ENCODE measurements around the gene COL23A1.

The COL23A1 gene

GRCh38 chr5:178426326-178427130 is 163.7 kb downstream of the COL23A1 start:
- H3K9ac ChIP-seq (ENCODE audit: insufficient read length) = no peak overlapping the region
- no peaks in the 10 kb centered on the region for H3K36me3 ChIP-seq (ENCODE audit: insufficient read depth, low read length)
- no peak overlapping the region for H3K4me3 ChIP-seq
- DNase-seq (ENCODE audit: low read depth, low spot score) = no peak
- no peak for TF ChIP-seq FOXP2 (optimal IDR thresholded peaks at IDR 0.05; ENCODE audit: control extremely low read depth, extremely low read length, insufficient read depth)
- TF ChIP-seq POLR2AphosphoS5 (IDR thresholded peaks at IDR 0.05; ENCODE audit: borderline replicate concordance, low read depth, low read length) = no peak
- no peak for TF ChIP-seq EZH2 (IDR thresholded peaks at IDR 0.05)
- H3K9me3 ChIP-seq (ENCODE audit: low read depth, low read length) = no peaks in the 10 kb centered on the region
- no peak overlapping the region for H3K27ac ChIP-seq

- Histone ChIP-seq H3K9ac (ENCODE audit: insufficient read length) (no peak overlapping the region), H3K36me3 (ENCODE audit: insufficient read depth, low read length) (no peaks in the 10 kb centered on the region), H3K4me3 (no peak overlapping the region), H3K9me3 (ENCODE audit: low read depth, low read length) (no peaks in the 10 kb centered on the region), H3K27ac (no peak overlapping the region)
- DNase-seq (ENCODE audit: low read depth, low spot score) = no peak
- TF ChIP-seq POLR2AphosphoS5 (IDR thresholded peaks at IDR 0.05; ENCODE audit: borderline replicate concordance, low read depth, low read length) (no peak), FOXP2 (optimal IDR thresholded peaks at IDR 0.05; ENCODE audit: control extremely low read depth, extremely low read length, insufficient read depth) (no peak), EZH2 (IDR thresholded peaks at IDR 0.05) (no peak)
Observed at GRCh38 chr5:178425621-178426068, 164.5 kb downstream of the COL23A1 start.

- H3K27ac ChIP-seq = no peak overlapping the region
- H3K9me3 ChIP-seq (ENCODE audit: low read depth, low read length) = no peaks in the 10 kb centered on the region
- no peak for DNase-seq (ENCODE audit: low read depth, low spot score)
- no peaks in the 10 kb centered on the region for H3K36me3 ChIP-seq (ENCODE audit: insufficient read depth, low read length)
- no peak for TF ChIP-seq POLR2AphosphoS5 (IDR thresholded peaks at IDR 0.05; ENCODE audit: borderline replicate concordance, low read depth, low read length)
- TF ChIP-seq EZH2 (IDR thresholded peaks at IDR 0.05) = no peak
- no peak for TF ChIP-seq FOXP2 (optimal IDR thresholded peaks at IDR 0.05; ENCODE audit: control extremely low read depth, extremely low read length, insufficient read depth)
- no peak overlapping the region for H3K4me3 ChIP-seq
- H3K9ac ChIP-seq (ENCODE audit: insufficient read length) = no peak overlapping the region
Observed at GRCh38 chr5:178424810-178425177, 165.4 kb downstream of the COL23A1 start.

- H3K9me3 ChIP-seq (ENCODE audit: low read depth, low read length) = no peaks in the 10 kb centered on the region
- no peak overlapping the region for H3K4me3 ChIP-seq
- no peaks in the 10 kb centered on the region for H3K36me3 ChIP-seq (ENCODE audit: insufficient read depth, low read length)
- TF ChIP-seq POLR2AphosphoS5 (IDR thresholded peaks at IDR 0.05; ENCODE audit: borderline replicate concordance, low read depth, low read length) = no peak
- TF ChIP-seq FOXP2 (optimal IDR thresholded peaks at IDR 0.05; ENCODE audit: control extremely low read depth, extremely low read length, insufficient read depth) = no peak
- no peak for TF ChIP-seq EZH2 (IDR thresholded peaks at IDR 0.05)
- no peak overlapping the region for H3K27ac ChIP-seq
- H3K9ac ChIP-seq (ENCODE audit: insufficient read length) = no peak overlapping the region
- DNase-seq (ENCODE audit: low read depth, low spot score) = no peak
Observed at GRCh38 chr5:178423901-178424809, 166.0 kb downstream of the COL23A1 start.

GRCh38 chr5:178423431-178423830 is 166.8 kb downstream of the COL23A1 start:
- TF ChIP-seq EZH2 (IDR thresholded peaks at IDR 0.05) (no peak), FOXP2 (optimal IDR thresholded peaks at IDR 0.05; ENCODE audit: control extremely low read depth, extremely low read length, insufficient read depth) (no peak), POLR2AphosphoS5 (IDR thresholded peaks at IDR 0.05; ENCODE audit: borderline replicate concordance, low read depth, low read length) (no peak)
- DNase-seq (ENCODE audit: low read depth, low spot score) = no peak

GRCh38 chr5:178422400-178422775 is 167.8 kb downstream of the COL23A1 start:
- Histone ChIP-seq H3K4me3 (no peak overlapping the region), H3K36me3 (ENCODE audit: insufficient read depth, low read length) (no peaks in the 10 kb centered on the region), H3K9me3 (ENCODE audit: low read depth, low read length) (no peaks in the 10 kb centered on the region), H3K27ac (no peak overlapping the region), H3K9ac (ENCODE audit: insufficient read length) (no peak overlapping the region)
- DNase-seq (ENCODE audit: low read depth, low spot score) = no peak
- no peak for TF ChIP-seq POLR2AphosphoS5 (IDR thresholded peaks at IDR 0.05; ENCODE audit: borderline replicate concordance, low read depth, low read length)
- TF ChIP-seq FOXP2 (optimal IDR thresholded peaks at IDR 0.05; ENCODE audit: control extremely low read depth, extremely low read length, insufficient read depth) = no peak
- TF ChIP-seq EZH2 (IDR thresholded peaks at IDR 0.05) = no peak

More at GRCh38 chr5:178423431-178423830, 166.8 kb downstream of the COL23A1 start:
- Histone ChIP-seq H3K27ac (no peak overlapping the region), H3K9me3 (ENCODE audit: low read depth, low read length) (no peaks in the 10 kb centered on the region), H3K36me3 (ENCODE audit: insufficient read depth, low read length) (no peaks in the 10 kb centered on the region), H3K4me3 (no peak overlapping the region), H3K9ac (ENCODE audit: insufficient read length) (no peak overlapping the region)

- Histone ChIP-seq H3K36me3 (ENCODE audit: insufficient read depth, low read length) (no peaks in the 10 kb centered on the region), H3K9me3 (ENCODE audit: low read depth, low read length) (no peaks in the 10 kb centered on the region), H3K9ac (ENCODE audit: insufficient read length) (no peak overlapping the region), H3K4me3 (no peak overlapping the region), H3K27ac (no peak overlapping the region)
- DNase-seq (ENCODE audit: low read depth, low spot score) = no peak
- TF ChIP-seq EZH2 (IDR thresholded peaks at IDR 0.05) = no peak
- TF ChIP-seq FOXP2 (optimal IDR thresholded peaks at IDR 0.05; ENCODE audit: control extremely low read depth, extremely low read length, insufficient read depth) = no peak
- no peak for TF ChIP-seq POLR2AphosphoS5 (IDR thresholded peaks at IDR 0.05; ENCODE audit: borderline replicate concordance, low read depth, low read length)
Observed at GRCh38 chr5:178421699-178422399, 168.3 kb downstream of the COL23A1 start.

GRCh38 chr5:178421128-178421527 is 169.1 kb downstream of the COL23A1 start:
- Histone ChIP-seq H3K36me3 (ENCODE audit: insufficient read depth, low read length) (no peaks in the 10 kb centered on the region), H3K9ac (ENCODE audit: insufficient read length) (no peak overlapping the region), H3K27ac (no peak overlapping the region), H3K4me3 (no peak overlapping the region), H3K9me3 (ENCODE audit: low read depth, low read length) (no peaks in the 10 kb centered on the region)
- no peak for TF ChIP-seq EZH2 (IDR thresholded peaks at IDR 0.05)
- no peak for DNase-seq (ENCODE audit: low read depth, low spot score)

Data from SK-N-MC (cell line).